ENCODE results near the gene ATP8B3.

Gene ATP8B3

GRCh38 chr19:1734321-1734966, 77.6 kb downstream of the ATP8B3 start:
- no peak for DNase-seq
